HG02938 (cell line): ENCODE results near the gene TMEM150B.
"Not testable (repeated sequence)": the region's sequence is repeated elsewhere in the genome, so short reads cannot be mapped to it uniquely, and the experiment has no call there.

Experiments
- ATAC-seq: cut with Tn5 transposase; IDR thresholded peaks from one replicate; pipeline ENCODE4 v1.9.1; 2021; ENCODE audit warnings: mild to moderate bottlenecking, moderate library complexity; ENCODE audit not compliant: unreplicated experiment

The TMEM150B gene

GRCh38 chr19:55339889-55340783, 15.0 kb upstream of the TMEM150B start:
- no peak for ATAC-seq

DNA sequence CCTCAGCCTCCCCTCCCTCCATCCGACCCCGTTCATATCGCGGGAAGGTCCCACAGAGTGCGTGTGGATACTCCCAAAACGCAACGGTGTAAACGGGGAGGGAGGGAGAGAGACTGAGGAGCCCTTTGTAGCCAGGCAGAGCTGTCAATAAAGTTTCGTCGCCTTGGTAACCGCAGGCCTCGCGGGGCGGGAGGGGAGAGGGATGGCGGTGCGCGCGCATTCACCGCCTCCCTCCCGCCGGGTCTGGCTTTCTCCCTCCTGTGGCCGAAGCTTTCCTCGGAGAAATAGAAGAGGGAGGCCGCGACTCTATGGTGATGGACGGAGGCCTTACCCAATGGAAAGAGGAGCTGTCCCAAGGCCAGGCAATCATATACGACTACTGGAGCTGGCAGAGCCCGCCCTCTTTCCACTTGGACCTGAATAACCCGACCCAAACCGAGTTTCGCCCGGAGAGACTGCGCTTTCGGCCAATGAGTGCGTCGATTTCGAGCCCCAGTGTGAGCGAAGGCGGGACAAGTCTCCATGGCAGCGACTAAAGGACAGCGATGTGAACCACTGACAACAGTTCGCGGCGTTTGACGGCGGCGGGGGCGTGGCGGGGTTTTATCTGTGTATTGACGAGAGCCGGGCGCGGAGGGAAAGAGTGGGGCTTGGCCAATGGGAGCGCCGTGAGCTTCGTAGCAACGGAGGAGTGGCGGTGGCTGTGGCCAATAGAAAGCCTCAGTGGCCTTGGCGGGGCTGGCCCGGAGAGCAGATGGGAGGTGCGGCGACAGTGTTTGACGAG, 14.2 kb upstream of the TMEM150B start, which contains the start of gene KMT5C:
Gene KMT5C (plus strand): TSS at position 772 of the 784 bp plus-strand sequence. CDS start 2,061 bp downstream, outside the sequence.
- ATAC-seq, result peak; percentile 76

- no peak for ATAC-seq
These were observed 11.0 kb upstream of the TMEM150B start for GRCh38 chr19:55336101-55336500.

DNA sequence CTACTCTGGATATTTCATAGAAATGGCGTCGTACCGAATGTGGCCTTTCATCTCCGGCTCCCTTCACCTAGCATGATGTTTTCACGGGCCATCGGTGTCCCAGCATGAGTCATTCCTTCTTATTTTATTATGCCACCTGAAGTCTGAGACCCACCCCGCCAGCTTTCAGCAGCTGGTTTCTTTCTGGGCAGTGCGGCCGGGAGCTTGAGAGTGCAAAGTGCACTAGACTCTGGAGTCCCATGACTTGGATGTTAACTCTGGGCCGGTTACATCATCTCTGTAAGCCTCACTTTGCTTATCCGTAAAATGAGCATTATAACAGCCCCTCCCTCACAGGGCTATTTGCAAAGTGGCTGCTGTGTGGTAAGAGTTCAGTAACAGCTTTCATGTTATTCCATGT, 8.7 kb upstream of the TMEM150B start:
- no peak for ATAC-seq

DNA sequence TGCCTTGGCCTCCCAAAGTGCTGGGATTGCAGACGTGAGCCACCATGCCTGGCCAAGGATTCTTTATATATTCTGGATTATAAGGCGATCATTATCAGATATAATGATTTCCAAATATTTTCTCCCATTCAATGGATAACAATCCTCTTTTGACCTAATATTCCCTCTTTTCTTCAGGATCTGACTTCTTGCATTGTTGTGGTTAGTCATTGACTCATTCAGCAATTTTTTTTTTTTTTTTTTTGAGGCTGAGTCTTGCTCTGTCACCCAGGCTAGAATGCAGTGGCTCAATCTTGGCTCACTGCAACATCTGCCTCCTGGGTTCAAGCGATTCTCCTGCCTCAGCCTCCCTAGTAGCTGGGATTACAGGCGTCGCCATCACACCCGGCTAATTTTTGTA, 4.7 kb upstream of the TMEM150B start:
- ATAC-seq, result not testable (repeated sequence)

GRCh38 chr19:55328774-55329318, 3.7 kb upstream of the TMEM150B start:
- not testable (repeated sequence) for ATAC-seq

DNA sequence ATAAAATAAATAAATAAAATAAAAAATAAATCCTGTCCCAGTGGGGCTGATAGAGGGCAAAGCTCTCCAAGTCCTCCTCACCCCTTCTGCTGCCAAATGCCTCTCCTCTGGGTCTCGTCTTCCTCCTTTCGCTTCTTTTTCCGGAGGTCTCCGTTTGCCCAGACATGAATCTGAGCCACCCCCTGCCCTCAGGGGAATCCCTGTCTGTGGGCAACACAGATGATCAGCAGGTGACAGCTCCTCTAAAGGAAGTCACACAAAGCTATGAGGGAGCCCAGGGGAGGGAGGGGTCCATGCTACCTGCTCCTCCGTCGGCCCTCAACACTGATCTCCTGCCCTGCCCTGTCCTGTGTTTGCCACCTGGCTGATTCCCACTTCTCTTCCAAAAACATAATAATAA, 479 bp downstream of the TMEM150B start:
- no peak for ATAC-seq

- no peak for ATAC-seq
These were observed 2.8 kb downstream of the TMEM150B start for GRCh38 chr19:55322204-55322885.

DNA sequence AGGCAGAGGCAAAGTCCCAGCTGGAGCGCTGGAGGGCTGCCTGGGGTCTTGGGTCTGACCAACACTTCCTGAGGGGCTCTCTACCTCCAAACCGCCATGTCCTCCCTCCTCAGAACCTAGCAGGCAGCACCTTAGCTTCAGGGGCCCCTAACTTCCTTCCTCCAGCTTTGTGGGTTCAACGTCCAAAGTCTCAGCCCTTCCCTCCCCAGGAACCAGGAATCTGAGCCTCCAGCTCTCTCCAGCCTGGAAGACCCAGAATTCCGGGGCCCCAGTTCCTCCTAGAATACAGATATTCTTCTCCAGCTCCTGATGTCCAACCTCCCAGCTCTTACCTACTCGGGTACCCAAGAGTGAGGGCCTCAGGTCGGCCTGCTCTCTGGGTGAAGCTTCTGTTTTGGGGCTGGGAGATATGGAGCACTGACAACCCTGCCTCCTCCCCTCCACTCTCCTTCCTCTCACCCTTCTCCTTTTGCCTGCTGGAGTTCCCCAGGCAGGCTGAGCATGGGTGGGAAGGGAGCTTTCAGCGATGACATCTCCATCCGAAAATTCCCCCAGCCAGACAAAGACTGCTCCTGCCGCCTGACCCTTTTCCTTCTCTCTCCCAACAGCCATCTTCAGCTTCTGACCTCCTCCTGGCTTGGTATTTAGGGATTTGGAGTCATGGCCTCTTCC, 3.5 kb downstream of the TMEM150B start:
- no peak for ATAC-seq

GRCh38 chr19:55320844-55321419, 4.2 kb downstream of the TMEM150B start:
- ATAC-seq, result no peak

DNA sequence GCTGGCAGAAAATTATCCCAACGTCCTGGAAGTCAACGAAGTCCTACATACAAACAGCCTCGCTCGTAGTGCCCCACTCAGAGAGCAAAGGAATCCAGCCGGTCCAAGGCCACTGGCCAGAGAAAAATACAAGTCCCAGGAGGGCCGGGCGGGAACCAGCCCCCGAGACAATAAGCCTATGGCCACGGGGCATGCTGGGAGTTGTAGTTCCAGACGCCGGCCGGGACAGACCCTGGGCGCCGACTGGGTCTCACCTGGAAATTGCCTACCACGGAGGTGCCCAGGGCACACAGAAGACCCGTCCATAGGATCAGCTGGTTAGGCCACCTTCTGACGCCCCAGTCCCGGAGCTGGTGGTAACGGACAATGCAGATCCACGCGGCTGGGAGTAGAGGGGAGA, 5.4 kb downstream of the TMEM150B start:
- no peak for ATAC-seq

- ATAC-seq, result no peak
These were observed 8.5 kb downstream of the TMEM150B start for GRCh38 chr19:55316646-55317045.

GRCh38 chr19:55315956-55316525, 9.1 kb downstream of the TMEM150B start:
- ATAC-seq, result no peak

- no peak for ATAC-seq
These were observed 10.7 kb downstream of the TMEM150B start for GRCh38 chr19:55314396-55314795.

DNA sequence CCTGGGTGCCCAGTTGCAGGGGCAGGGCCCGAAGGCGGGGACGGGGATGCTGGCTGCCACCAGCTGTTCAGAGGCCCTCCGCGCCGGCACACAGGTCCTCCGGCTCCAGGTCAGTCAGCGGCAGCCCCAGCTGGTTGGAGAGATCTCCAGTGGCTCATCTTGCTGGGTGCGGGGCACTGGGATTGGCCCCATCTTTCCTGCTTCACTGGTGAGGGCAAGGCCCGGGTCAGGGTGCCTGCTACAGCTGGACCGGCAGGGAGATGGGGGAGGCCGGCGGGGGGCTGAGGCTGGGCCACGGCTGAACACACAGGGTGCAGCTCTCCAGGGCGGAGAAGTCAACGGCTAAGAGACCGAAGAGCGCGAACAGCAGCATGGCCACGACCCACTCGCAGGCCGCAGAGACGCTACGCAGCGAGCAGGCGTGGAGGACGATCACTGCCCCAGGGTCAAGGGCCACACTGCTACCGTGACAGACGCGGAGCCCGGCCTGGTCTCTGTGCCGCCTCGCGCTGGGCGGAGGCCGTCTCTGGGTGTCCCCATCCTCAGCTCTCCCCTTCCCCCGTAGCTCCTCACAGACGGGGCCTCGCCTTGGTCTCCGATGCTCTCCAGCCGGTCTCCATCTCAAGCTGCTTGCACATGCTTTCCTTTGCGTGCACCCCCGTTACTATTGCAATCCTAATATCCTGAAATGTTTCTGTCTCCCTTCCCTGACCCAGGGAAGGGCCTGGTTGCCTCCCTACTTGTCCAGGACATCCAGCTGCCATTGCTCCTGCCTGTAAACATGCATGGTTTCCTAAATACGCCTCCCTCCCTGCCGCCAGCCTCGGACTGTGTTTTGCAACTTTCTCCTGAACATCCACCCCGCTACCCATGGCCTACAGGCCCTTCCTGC, 12.3 kb downstream of the TMEM150B start:
- no peak for ATAC-seq

DNA sequence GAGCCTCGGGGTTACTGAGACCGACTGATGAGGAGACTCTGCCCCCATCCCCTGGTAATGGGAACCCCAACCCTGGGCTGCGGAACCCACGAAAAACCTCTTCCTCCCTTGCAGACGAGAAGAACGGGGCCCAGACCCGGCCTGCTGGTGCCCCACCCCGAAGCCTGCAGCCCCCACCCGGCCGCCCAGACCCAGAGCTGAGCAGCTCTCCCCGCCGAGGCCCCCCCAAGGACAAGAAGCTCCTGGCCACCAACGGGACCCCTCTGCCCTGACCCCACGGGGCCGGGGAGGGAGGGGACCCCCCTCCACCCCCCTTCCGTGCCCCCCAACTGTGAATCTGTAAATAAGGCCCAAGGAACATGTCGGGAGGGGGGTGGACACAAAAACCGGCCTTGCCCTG, 13.3 kb downstream of the TMEM150B start:
- no peak for ATAC-seq

DNA sequence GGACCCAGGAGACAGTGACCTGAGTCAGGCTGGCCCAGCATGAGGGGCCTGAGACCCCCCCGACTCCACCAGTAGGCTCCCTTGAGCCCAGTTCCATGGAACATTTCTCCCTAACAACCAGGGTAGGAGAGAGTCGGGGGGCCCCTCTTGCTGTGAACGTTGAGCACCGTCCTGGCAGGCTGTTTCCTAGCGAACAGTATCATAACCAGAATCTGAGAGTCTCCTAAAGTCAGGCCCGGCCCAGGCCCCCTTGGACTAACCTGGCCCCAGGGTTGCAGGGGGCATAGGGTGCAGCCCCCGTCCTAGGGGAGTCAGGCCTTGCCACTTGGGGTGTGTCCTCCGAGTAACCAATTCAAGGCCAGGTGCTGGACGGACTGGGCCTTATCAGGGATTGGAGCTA, 13.7 kb downstream of the TMEM150B start:
- no peak for ATAC-seq

GRCh38 chr19:55310498-55310897, 14.6 kb downstream of the TMEM150B start:
- no peak for ATAC-seq

DNA sequence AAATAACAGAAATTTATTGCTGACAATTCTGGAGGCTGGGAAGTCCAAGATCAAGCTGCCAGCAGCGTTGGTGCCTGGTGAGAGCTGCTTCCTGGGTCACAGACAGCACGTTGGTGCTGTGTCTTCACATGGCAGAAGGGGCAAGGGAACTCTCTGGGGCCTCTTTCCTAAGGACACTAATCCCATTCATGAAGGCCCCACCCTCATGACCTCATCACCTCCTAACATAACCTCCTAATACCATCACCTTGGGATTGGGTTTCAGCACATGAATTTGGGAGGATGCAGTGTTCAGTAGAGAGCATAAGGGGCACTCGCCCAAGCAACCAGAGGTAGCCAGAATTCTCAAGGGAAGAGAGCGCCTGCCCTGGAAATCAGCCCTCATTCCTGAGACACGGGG, 15.7 kb downstream of the TMEM150B start:
- ATAC-seq, result no peak
